Ishikawa (cell line): ENCODE results near the gene ZNF680.

Source experiments
- CEBPB ChIP-seq: IDR thresholded peaks from 2 replicates; pipeline ENCODE4 v1.6.1; 2012
- CREB1 ChIP-seq: IDR thresholded peaks from 2 replicates; pipeline ENCODE4 v1.6.1; 2012; ENCODE audit warnings: low read depth
- EGR1 ChIP-seq: IDR thresholded peaks from 2 replicates; pipeline ENCODE4 v1.6.1; 2012
- EP300 ChIP-seq: IDR thresholded peaks from 2 replicates; pipeline ENCODE4 v1.6.1; 2012; ENCODE audit warnings: borderline replicate concordance
- FOXM1 ChIP-seq: IDR thresholded peaks from 2 replicates; pipeline ENCODE4 v1.6.1; 2012; ENCODE audit warnings: low read depth, borderline replicate concordance
- NFIC ChIP-seq: IDR thresholded peaks from 2 replicates; pipeline ENCODE4 v1.6.1; 2012
- RAD21 ChIP-seq: IDR thresholded peaks from 2 replicates; pipeline ENCODE4 v1.6.1; 2012; ENCODE audit warnings: low read depth
- TAF1 ChIP-seq: IDR thresholded peaks from 2 replicates; pipeline ENCODE4 v1.6.1; 2012; ENCODE audit warnings: low read depth, mild to moderate bottlenecking
- TCF12 ChIP-seq: IDR thresholded peaks from 2 replicates; pipeline ENCODE4 v1.6.1; 2012; ENCODE audit warnings: low read depth
- TEAD4 ChIP-seq: IDR thresholded peaks from 2 replicates; pipeline ENCODE4 v1.6.1; 2012
- YY1 ChIP-seq: IDR thresholded peaks from 2 replicates; pipeline ENCODE4 v1.6.1; 2012; ENCODE audit warnings: low read depth
- ZBTB7A ChIP-seq: IDR thresholded peaks from 2 replicates; pipeline ENCODE4 v1.6.1; 2012; ENCODE audit warnings: low read depth
- TF ChIP-seq, protein P1 (sequence below): IDR thresholded peaks from 2 replicates; pipeline ENCODE4 v1.6.1; 2012
- TF ChIP-seq, protein P2 (sequence below): IDR thresholded peaks from 2 replicates; pipeline ENCODE4 v1.6.1; 2012
- TF ChIP-seq, protein P3 (sequence below): IDR thresholded peaks from 2 replicates; pipeline ENCODE4 v1.6.1; 2012; ENCODE audit warnings: low read depth, mild to moderate bottlenecking

The ZNF680 gene

DNA sequence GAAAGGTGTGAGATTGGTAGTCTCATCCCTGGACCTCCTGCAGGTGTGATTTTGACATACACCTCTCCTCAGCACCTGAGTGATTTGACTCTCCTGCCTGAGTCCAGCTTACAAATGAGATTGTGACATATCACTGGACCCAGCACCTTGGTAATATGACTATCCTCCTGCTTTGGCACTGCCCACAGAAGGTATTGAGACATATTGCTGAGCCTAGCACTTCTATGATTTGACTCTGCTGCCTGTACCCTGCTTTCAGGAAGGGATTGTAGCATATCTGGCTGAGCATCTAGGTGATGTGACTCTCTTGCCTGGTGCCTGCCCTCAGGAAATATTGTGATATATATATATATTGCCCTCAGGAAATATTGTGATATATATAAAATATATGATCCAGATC is 43.5 kb upstream of the ZNF680 start:
- TF ChIP-seq, protein P1, sequence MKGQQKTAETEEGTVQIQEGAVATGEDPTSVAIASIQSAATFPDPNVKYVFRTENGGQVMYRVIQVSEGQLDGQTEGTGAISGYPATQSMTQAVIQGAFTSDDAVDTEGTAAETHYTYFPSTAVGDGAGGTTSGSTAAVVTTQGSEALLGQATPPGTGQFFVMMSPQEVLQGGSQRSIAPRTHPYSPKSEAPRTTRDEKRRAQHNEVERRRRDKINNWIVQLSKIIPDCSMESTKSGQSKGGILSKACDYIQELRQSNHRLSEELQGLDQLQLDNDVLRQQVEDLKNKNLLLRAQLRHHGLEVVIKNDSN, result no peak
- TF ChIP-seq EP300 (no peak), CREB1 (no peak), TCF12 (no peak), TEAD4 (no peak), EGR1 (no peak), TAF1 (no peak), RAD21 (no peak), FOXM1 (no peak), NFIC (no peak), YY1 (no peak), CEBPB (no peak), ZBTB7A (no peak)
- TF ChIP-seq, protein P2, sequence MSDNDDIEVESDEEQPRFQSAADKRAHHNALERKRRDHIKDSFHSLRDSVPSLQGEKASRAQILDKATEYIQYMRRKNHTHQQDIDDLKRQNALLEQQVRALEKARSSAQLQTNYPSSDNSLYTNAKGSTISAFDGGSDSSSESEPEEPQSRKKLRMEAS, result no peak
- TF ChIP-seq, protein P3, sequence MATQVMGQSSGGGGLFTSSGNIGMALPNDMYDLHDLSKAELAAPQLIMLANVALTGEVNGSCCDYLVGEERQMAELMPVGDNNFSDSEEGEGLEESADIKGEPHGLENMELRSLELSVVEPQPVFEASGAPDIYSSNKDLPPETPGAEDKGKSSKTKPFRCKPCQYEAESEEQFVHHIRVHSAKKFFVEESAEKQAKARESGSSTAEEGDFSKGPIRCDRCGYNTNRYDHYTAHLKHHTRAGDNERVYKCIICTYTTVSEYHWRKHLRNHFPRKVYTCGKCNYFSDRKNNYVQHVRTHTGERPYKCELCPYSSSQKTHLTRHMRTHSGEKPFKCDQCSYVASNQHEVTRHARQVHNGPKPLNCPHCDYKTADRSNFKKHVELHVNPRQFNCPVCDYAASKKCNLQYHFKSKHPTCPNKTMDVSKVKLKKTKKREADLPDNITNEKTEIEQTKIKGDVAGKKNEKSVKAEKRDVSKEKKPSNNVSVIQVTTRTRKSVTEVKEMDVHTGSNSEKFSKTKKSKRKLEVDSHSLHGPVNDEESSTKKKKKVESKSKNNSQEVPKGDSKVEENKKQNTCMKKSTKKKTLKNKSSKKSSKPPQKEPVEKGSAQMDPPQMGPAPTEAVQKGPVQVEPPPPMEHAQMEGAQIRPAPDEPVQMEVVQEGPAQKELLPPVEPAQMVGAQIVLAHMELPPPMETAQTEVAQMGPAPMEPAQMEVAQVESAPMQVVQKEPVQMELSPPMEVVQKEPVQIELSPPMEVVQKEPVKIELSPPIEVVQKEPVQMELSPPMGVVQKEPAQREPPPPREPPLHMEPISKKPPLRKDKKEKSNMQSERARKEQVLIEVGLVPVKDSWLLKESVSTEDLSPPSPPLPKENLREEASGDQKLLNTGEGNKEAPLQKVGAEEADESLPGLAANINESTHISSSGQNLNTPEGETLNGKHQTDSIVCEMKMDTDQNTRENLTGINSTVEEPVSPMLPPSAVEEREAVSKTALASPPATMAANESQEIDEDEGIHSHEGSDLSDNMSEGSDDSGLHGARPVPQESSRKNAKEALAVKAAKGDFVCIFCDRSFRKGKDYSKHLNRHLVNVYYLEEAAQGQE, result no peak

DNA sequence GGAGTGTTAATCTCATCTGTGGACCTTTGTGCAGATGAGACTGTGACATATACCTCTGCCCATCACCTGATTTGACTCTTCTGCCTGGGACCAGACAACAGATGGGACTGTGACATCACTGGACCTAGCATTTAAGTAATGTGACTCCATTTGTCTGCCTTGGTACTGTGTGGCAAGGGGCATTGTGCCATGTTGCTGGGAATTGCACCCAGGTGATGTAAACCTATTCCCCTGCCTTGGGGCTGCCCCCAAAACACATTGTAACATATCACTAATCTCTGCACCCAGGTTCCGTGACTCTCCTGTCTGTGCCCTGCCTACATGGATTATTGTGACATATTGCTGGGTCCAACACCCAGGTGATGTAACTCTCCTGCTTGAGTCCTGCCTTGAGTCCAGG is 40.4 kb upstream of the ZNF680 start:
- TF ChIP-seq, protein P1, result no peak
- TF ChIP-seq RAD21 (no peak), CEBPB (no peak), ZBTB7A (no peak), TEAD4 (no peak), NFIC (no peak), CREB1 (no peak), EGR1 (no peak), YY1 (no peak), TAF1 (no peak), EP300 (no peak), TCF12 (no peak), FOXM1 (no peak)
- TF ChIP-seq, protein P2, result no peak
- TF ChIP-seq, protein P3, result no peak

DNA sequence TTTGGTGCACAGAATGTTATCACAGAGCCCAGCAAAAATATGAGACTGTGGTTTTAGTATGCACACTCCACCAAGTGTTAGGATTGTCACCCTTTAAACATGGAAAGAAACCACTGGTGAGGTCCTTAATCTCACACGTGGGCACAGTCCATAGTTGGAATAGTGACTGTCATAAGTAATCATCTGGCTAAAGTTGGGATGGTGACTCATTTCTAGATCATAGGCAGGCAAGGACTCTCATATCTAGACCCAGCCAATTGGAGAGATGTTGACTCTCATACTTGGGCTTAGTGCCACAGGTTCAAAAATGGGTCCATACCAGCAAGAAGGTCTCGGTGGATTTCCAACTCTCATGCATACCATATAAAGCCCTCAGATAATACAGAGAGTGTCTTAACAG is 39.6 kb upstream of the ZNF680 start:
- TF ChIP-seq TEAD4, result no peak
- TF ChIP-seq RAD21, result no peak
- no peak for TF ChIP-seq CREB1
- no peak for TF ChIP-seq TCF12
- TF ChIP-seq ZBTB7A, result no peak
- TF ChIP-seq, protein P1, result no peak
- no peak for TF ChIP-seq EGR1
- TF ChIP-seq YY1, result no peak
- TF ChIP-seq, protein P2, result no peak
- no peak for TF ChIP-seq NFIC
- no peak for TF ChIP-seq EP300
- TF ChIP-seq TAF1, result no peak
- no peak for TF ChIP-seq FOXM1
- TF ChIP-seq, protein P3, result no peak
- TF ChIP-seq CEBPB, result no peak

DNA sequence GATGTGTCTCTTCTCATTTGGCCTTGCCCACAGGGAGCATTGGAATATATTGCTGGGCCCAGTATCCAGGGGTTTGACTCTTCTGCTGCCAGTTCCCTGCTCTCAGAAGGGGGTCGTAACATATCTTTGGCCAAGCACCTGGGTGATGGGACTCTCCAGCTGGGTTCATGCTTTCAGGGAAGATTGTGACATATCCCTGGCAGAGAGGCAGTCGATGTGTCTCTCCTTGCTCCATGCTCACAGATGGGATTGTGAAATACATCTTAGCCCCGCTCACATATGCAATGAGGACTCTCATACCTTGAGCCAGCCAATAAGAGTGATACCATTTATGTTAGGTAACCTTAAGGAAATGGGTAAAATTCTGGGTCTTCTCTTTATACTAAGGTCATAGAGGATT is 39.2 kb upstream of the ZNF680 start:
- TF ChIP-seq NFIC (no peak), EP300 (no peak), CEBPB (no peak), FOXM1 (no peak), EGR1 (no peak), TCF12 (no peak), CREB1 (no peak), YY1 (no peak), ZBTB7A (no peak), TEAD4 (no peak)
- TF ChIP-seq, protein P1, result no peak
- TF ChIP-seq, protein P2, result no peak
